HG03095 (cell line): ENCODE measurements around the gene RAB14.
A peak's percentile ranks its signal among the peaks of the same experiment; 100 is the strongest.

Source experiments
- ATAC-seq: cut with Tn5 transposase; IDR thresholded peaks from one replicate; pipeline ENCODE4 v1.9.1; 2021; ENCODE audit warnings: moderate library complexity; ENCODE audit not compliant: unreplicated experiment

RAB14 gene

DNA sequence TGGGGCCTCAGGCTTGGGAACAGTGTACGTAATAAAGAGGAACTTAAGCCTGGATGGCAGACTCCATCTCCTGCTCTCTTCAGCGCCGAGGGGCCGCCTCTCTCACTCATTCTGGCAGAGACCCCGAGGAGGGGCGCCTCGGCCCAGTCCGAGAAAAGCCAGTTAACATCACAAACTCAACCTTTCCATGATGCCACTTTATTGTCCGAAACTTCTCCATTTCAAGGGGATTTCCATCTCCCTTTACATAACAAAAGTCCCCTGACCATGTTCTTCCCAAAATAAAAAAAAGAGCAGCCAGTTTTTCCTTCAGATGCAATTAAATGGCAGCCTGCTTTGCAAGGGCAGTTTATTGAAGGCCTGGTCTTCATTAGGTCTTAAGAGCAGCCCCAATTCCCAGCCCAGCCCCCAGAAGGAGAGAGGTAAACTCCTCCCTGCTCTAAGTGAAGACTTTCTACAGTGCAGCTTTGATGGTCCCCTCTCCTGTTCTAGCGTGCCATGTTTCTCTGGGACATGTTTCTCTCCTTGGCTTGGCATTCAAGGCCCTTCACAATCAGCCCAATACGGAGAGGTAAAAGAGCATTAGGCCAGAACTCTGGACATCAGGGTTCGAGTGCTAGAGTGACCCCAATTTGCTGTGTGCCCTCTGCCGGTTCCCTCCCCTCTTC is 19.5 kb upstream of the RAB14 start:
- ATAC-seq, result no peak

GRCh38 chr9:121219530-121219929 is 17.9 kb upstream of the RAB14 start:
- no peak for ATAC-seq

- no peak for ATAC-seq
Measured at GRCh38 chr9:121218357-121219027, 16.8 kb upstream of the RAB14 start.

DNA sequence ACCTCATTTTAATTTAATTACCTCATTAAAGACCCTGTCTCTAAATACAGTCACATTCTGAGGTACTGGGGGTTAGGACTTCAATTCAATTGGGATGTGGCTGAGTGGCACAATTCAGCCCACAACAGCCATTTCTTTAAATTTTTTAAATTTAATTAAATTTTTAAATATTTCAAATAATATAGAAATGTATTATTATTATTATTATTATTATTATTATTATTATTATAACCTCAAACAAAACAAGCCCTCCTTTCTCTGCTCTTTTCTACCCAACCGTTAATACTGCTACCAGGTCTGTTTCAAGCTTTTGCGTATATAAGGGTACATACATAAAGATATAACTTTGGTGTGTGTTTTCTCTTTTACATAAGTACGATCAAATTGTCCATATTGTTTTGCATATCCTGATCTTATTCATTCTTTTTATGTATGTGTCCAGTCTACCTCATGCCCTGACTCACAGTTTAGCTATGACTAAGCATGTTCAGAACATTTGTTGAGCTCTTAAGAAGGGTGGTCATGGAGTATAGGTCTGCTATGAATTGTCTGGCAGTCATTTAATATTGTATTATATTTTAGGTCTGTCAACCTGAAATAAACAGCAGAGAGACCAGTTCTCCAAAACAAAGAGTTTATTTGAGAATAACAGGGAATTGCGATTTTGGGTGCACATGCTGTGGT is 16.1 kb upstream of the RAB14 start:
- peak; percentile 76 for ATAC-seq

- ATAC-seq, result no peak
Measured at GRCh38 chr9:121216271-121216805, 14.7 kb upstream of the RAB14 start.

DNA sequence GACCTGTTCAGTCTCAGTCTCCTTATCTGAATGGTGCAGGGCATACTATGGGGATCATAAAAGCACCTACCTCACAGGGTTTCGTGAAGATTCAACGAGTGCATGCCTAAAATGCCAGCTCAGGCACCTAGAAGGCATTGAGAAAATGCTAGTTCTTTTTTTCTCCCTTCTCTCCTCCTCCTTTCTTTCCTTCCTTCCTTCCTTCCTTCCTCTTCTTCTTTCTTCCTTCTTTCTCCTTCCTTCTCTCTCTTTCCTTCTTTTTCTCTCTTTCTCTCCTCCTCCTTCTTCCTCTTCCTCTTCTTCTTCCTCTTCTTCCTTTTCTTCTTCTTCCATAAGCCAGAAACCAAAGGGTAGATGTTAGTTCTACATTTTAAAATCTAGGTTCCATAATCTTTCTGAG is 12.3 kb upstream of the RAB14 start:
- ATAC-seq, result no peak

- ATAC-seq, result peak; percentile 47
Measured at GRCh38 chr9:121213136-121213806, 11.6 kb upstream of the RAB14 start.

GRCh38 chr9:121210536-121210935 is 8.9 kb upstream of the RAB14 start:
- ATAC-seq, result no peak

DNA sequence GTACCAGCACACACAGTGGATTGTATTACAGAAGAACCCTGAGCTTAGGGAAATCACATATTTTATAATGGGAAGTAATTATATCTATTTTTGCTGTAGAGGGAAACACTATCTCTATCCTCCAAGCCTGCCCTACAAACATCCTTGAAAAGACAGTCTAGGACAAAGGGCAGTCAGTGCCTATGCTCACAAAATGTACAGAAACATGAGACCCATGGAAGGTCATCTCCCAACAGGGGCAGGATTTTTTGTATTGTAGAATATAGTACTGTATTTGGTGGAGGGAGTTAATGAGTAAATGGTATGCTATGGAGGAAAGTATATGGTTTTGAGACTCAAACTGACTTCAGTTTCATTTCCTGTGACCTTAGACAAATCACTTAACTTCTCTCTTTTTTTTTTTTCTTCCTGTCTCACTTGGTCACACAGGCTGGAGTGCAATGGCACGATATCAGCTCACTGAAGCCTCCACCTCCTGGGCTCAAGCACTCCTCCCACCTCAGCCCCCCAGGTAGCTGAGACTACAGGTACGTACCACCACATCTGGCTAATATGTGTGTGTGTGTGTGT is 5.8 kb upstream of the RAB14 start:
- ATAC-seq, result peak; percentile 69

DNA sequence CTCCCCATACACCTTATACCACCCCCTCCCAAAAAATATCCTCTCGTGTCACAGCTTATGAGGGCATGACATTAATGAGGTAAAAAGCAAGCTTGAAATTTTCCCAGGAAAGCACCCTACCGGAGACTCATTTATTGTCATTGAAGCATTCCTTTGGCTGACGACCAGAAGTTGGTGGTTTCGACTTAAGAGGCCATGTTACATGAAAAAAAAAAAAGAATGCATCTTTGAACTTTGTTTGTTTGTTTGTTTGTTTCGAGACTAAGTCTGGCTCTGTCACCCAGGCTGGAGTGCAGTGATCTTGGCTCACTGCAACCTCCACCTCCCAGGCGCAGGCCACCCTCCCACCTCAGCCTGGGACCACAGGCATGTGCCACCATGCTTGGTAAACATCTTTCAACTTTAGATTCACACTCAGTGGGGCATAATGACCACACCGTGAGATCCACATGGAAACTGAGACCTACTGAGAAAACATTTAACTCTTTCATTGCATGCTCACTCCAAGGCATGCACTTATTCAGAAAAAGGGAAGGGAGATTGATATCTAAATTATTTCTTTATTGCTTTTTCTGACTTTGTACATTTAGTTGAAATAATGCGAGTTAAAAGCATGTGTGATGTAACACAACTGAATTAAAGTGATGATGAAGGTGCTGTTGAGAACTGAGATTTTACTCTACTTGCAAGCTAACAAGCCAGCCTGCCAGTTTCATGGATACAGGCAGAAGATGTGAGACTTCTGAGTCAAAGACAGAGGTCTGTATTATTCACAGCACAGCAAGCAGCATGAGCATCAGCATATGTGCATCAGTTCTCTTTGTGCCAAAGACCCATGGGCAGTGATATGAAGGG is 5.1 kb upstream of the RAB14 start:
- ATAC-seq, result peak; percentile 27

- ATAC-seq, result no peak
Measured at GRCh38 chr9:121204611-121205010, 2.9 kb upstream of the RAB14 start.

DNA sequence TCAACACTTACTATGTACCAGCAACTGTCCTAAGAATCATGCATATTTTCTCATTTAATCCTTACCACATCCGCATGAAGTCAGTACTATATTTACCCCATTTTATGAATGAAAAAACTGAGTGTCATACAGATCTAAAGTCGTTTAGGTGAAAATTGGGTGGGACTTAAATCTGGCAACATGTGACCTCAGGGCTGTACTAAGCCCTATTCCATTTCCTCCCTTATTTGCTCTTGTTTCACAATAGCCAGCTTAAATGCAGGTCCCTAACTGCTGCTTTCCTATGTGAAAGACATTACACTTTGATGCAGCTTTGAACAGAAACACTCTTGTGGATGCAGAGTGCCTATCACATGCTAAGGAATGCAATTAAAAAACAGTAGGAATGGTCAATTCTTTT is 2.5 kb upstream of the RAB14 start:
- ATAC-seq, result no peak

GRCh38 chr9:121201045-121201737 is 478 bp downstream of the RAB14 start:
- peak; percentile 16 for ATAC-seq

DNA sequence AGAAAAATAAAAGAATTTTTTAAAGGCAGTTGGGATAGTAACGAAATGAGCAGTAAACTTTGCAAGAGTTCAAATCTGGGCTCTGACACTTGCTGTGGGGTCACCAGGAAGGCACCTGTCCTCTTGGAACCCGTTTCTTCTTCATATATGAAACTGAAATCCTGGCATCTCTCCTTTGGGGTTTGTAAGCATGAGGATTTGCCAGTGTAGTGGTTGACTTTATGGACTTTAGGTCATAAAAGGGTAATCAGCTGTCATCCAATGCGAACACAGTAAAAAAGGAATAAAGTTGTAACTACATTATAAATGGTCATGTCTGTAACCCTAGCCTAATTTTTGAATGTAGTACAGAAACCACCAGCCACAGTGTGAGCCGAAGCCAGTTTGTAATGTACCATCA is 1.3 kb downstream of the RAB14 start:
- no peak for ATAC-seq

DNA sequence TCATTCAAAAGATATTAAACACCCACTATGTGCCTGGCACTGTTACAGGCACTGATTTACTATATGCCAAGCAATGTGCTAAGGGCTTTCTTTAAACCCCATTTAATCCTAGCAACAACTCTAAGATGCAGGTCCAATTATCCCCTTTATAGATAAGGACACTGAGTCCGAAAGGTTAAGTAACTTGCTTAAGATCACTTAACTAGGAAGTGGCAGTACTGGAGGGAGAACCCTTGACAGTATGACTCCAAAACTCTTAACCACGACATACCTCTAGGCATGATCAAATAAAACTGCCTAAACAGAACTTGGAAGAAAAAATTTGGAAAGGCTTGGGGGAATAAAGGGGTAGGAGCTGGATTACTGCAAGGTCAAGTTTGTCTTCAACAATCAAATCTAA is 1.7 kb downstream of the RAB14 start:
- no peak for ATAC-seq

DNA sequence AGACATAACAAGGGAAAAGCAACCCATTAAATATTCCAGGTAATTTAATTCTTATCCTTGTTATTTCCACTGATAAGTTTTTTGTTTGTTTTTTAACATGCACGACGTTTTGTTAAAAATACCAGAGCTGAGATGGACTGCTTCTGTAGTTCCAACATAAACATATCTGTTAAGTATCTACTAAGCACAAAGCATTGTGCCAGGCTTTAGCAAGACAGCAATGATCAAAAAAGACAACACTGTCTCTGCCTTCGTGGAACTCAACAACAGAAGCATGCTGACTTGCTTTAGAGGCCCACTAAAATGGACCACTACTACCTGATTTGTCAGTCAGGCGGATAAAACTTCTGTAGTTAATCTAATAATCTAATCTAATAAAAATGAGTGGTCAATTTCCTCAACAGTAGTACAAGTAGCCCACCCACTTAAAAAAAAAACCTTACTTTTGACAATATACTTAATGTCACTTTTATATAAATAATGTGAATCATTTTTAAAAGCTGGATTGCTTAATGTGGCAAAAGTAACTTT is 3.1 kb downstream of the RAB14 start:
- no peak for ATAC-seq

GRCh38 chr9:121197132-121197531 is 4.5 kb downstream of the RAB14 start:
- no peak for ATAC-seq

GRCh38 chr9:121196389-121196788 is 5.3 kb downstream of the RAB14 start:
- ATAC-seq, result peak; percentile 33

GRCh38 chr9:121194730-121195129 is 6.9 kb downstream of the RAB14 start:
- ATAC-seq, result no peak
